HT1080 (cell line): ENCODE results near the gene C16orf78. TPM values are rescaled to one million over a fixed set of nuclear protein-coding genes. Genes with fewer than 3 reads are reported as not detected.

Experiments used
- DNase-seq: peaks from one replicate; pipeline ENCODE4 v3.0.0-alpha.2; 2015; ENCODE audit warnings: low read depth
- total RNA-seq: library from RNA; depleted of rRNA; stranded (reverse); fragments of >200 nt; shearing (Covaris generic); gene quantifications from 2 replicates; pipeline ENCODE4 v1.2.3, GENCODE V29; 2014

Gene C16orf78
- total RNA-seq, 1 experiment from 2014 or later: not detected

GRCh38 chr16:49382916-49383315, 9.3 kb downstream of the C16orf78 start:
- DNase-seq: no peak

- DNase-seq: no peak
These were observed 21.4 kb downstream of the C16orf78 start for GRCh38 chr16:49395021-49395420.

- DNase-seq: no peak
These were observed 22.7 kb downstream of the C16orf78 start for GRCh38 chr16:49396206-49396720.

DNA sequence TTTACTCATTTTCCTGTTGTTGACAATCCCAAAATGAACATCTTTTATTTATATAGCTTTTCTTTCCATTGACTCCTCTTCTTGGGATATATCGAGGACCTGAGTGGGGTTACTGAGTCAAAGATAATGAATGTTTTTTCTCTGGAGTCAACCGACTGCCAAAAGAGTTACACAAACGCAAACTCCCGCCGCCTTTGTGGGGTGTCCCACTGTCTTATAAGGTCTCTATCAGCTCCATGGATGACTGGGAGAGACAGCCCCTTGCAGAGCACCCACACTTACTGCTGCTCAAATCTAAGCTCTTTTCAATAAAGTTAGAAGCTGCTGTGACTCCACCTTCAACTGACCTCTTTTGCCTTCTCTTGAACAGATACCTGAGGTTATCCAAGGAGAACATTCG, 25.2 kb downstream of the C16orf78 start:
- no peak for DNase-seq

- no peak for DNase-seq
These were observed 26.2 kb downstream of the C16orf78 start for GRCh38 chr16:49399594-49400364.

GRCh38 chr16:49400611-49401010, 27.0 kb downstream of the C16orf78 start:
- DNase-seq: no peak

- DNase-seq: no peak
These were observed 31.5 kb downstream of the C16orf78 start for GRCh38 chr16:49405123-49405522.

DNA sequence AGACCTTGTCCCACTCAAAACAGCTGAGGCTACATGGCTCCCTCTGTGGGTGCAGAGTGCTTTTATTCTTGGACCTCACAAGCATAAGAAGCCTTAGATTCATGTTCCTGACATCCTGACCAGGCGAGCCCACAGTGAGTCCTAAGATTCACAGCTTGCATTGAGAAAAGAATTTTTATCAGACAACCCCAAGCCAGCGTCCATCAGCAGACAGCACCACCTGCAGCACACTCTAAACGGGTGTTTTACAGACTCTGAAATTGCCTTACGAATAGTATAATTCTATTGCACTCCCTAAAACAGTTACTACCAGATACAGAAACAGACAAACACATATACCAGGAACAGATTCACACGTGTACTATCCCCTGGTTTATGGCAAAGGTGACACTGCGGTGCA, 31.9 kb downstream of the C16orf78 start:
- no peak for DNase-seq

- peak; percentile 71 for DNase-seq
These were observed 34.4 kb downstream of the C16orf78 start for GRCh38 chr16:49407873-49408550.

GRCh38 chr16:49409121-49409520, 35.5 kb downstream of the C16orf78 start:
- no peak for DNase-seq

- DNase-seq: no peak
These were observed 36.6 kb downstream of the C16orf78 start for GRCh38 chr16:49410226-49410625.

- no peak for DNase-seq
These were observed 37.7 kb downstream of the C16orf78 start for GRCh38 chr16:49411121-49411970.

GRCh38 chr16:49414671-49415070, 41.1 kb downstream of the C16orf78 start:
- DNase-seq: no peak

DNA sequence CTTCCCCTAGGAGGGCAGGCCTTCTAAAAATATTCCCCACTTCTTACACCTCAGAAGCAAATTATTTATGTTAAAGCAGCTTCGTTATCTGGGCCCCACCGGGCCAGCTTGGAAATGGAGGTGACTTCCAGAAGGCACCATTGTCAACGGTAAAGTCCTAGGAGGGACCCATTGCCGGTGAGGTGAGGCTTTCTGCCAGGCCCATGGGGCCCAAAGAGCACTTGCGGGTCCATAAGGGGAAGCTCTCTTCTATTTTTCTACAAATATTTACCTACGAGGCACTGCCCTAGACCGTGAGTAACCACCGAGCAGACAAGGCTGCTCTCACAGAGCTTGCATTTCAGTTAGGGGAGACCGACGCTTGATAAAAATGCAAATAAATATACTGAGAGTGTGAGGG, 41.5 kb downstream of the C16orf78 start:
- DNase-seq: no peak

DNA sequence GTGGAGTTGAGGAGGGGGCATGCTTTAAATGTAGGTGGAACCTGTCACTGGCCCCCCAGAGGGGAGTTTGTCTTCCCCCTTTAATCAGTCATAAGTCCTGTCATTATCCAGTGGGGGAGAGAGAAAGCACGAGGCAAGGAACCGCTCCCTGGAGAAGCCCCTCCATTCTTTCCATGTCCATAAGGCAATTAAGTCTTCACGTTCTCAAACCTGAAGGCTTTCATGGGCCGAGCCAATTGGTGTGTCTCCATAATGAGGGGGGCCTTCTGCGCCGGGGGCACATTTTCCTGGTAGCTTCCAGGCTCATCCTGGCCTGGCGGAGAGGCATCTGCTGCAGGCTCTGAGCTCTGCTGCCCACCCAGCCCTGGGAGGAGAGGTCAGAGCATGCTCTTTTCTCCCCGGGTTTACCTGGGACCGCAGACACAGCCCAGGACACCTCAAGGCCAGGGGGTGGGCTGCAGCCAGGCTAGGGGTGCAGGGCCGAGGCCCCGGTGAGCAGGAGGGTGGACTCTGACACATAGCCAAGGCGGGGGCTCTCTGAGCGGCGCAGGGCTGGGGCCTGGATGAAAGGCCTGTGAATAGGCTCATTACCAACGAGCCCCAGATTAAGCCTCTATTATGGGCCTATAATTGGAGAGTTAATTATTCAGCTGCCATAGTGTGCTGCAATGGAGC, 42.5 kb downstream of the C16orf78 start:
- no peak for DNase-seq

- DNase-seq: no peak
These were observed 43.8 kb downstream of the C16orf78 start for GRCh38 chr16:49417354-49417753.

- DNase-seq: no peak
These were observed 45.4 kb downstream of the C16orf78 start for GRCh38 chr16:49419006-49419405.

DNA sequence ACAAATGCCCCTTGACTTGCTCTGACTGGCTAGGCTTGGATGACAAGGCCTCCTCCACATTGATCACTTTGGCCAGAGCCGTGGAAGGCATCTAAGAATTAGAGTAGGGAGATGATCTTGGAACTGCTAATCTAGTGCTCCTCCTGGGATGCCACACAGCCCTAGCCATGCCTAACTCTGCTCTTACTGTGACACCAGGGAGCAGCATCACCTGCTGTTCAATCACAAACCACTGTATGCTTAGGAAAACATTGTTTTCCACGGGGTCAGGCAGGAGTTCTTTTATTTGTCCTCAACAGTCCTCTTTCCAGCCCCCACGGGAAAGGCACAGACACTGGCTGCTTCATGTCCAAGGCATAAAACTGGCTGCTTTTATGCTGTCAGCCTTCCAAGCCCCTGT, 46.3 kb downstream of the C16orf78 start:
- DNase-seq: no peak

DNA sequence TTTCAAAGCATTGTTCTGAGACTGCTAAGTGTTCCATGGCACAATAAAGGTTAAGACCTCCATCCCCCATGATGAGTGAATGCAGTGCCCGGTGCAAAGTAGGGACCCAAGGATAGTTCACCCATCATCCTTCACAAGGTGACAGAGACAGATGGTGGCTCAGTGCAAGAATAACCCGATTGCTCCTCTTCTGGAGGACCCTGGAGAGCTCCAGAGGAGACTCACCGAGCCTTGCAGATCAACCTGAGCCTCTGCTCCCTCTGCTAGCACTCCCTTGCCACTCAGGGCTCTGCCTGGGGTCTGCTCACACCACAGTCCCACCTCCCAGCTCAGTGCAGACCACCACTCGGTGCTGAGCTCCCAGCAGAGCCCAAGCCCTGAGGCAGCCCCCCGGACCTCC, 49.3 kb downstream of the C16orf78 start:
- DNase-seq: no peak

- no peak for DNase-seq
These were observed 51.4 kb downstream of the C16orf78 start for GRCh38 chr16:49424961-49425360.

DNA sequence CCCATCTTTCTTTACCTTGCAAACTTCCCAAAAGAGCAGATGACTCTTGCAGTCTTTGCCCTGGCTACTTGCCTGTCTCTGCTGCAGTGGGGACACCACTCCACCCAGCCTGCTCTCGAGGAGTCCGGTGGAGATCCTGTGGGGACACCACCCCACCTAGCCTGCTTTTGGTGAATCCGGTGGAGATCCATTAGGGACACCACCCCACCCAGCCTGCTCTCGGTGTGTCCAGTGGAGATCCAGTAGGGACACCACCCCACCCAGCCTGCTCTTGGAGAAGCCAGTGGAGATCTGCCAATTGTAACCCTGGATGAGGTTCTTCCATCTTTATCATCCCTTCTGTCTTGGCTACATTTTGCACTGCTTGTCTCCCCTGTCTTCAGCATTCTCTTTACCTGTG, 54.2 kb downstream of the C16orf78 start:
- DNase-seq: no peak
